ENCODE results near the gene ANKRD53.
A peak's percentile ranks its signal among the peaks of the same experiment; 100 is the strongest.
"Not testable (repeated sequence)": the region's sequence is repeated elsewhere in the genome, so short reads cannot be mapped to it uniquely, and the experiment has no call there.

ANKRD53 gene

GRCh38 chr2:71018625-71019024 lies 40.2 kb downstream of the ANKRD53 start:
- DNase-seq: no peak

DNA sequence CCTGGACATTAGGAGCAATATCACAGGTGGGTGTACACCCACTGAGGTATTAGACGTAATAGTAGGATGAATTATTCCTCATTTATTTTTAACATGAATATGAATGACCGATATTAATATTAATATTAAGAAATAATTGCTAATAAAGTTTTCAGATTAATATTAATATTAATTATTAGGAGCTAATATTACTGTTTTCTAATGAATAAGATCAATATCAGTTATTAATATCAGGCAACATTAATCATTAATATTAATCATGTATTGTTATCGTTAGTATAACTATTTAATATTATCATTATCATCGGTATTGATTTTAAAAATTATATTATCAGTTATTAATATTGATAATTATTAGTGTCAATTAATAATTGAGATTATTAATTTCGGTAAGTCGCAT lies 41.6 kb downstream of the ANKRD53 start:
- not testable (repeated sequence) for DNase-seq

- not testable (repeated sequence) for DNase-seq
Measured at GRCh38 chr2:71021394-71021793, 43.0 kb downstream of the ANKRD53 start.

- peak; percentile 9 for DNase-seq
Measured at GRCh38 chr2:71023553-71024243, 45.3 kb downstream of the ANKRD53 start.
